ENCODE results near the gene CETP.

CETP gene

DNA sequence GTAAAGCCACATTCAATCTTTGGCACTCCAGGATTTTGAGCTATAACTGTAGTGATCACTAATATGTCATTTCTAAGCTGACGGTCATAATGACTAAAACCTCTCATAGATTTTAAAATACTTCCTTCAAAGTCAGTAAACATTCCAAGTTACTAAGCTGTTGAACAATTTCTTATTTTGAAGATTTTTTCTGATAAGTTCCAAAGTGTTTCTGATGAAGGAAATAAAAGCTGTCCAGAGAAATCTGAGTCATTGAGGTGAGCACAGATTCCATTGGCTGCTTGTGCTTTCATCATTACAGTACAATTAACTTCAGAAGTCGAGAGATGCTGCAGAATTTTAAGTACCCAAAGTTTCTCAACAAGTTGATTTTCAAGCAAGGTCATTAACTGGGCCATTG, 51.5 kb downstream of the CETP start:
- H3K36me3 ChIP-seq (ENCODE audit: control insufficient read depth, insufficient read depth, low read length) = peaks cover 6% of the 10 kb centered on the region
- H3K27ac ChIP-seq (ENCODE audit: low read depth, low read length) = no peak overlapping the region
- no peaks in the 10 kb centered on the region for H3K27me3 ChIP-seq (ENCODE audit: control insufficient read depth, insufficient read depth, low read length)
- H3K4me1 ChIP-seq (ENCODE audit: control insufficient read depth, insufficient read depth, low read length) = no peaks in the 10 kb centered on the region
- no peak overlapping the region for H3K4me3 ChIP-seq (ENCODE audit: low read length)
- no peak overlapping the region for H3K9ac ChIP-seq (ENCODE audit: low read length)

DNA sequence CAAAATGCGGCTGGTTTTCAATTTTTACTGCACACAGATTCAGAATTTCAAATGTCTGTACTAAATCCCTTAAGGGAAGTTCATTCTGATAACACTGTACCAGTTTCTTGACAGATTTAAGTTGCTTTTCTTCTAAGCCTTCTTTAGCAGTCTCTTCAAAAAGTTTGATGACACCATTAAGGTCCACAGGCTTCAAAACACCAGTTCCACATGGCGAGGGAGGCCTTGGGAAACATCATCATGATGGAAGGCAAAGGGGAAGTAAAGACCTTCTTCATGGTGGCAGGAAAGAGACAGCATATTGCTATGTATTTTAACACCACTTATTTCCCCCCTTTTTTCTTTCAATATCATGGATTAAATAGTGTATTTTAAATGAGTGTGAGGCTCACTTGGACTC, 52.2 kb downstream of the CETP start:
- Histone ChIP-seq H3K9ac (ENCODE audit: low read length) (no peak overlapping the region), H3K4me1 (ENCODE audit: control insufficient read depth, insufficient read depth, low read length) (no peaks in the 10 kb centered on the region), H3K27ac (ENCODE audit: low read depth, low read length) (no peak overlapping the region), H3K36me3 (ENCODE audit: control insufficient read depth, insufficient read depth, low read length) (peaks cover 7% of the 10 kb centered on the region), H3K4me3 (ENCODE audit: low read length) (no peak overlapping the region), H3K27me3 (ENCODE audit: control insufficient read depth, insufficient read depth, low read length) (no peaks in the 10 kb centered on the region)

DNA sequence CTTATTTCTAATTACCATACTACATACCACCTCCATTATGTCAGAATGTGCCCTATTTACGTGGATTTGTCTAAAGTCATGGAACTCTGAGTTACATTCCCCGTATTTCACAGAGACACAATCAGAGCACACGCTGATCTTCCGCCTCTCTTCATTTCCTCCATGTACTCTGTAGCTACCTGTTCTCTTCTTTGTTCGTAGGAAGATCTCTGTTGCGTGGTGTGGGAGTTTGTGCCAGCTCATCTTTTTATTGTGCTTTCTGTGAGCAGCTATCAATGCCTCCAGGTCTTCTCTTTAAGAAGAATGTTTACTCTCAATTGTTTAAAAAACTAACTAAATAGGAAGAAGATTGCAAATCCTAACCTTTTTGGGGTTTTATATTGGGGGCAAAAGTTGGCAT, 54.6 kb downstream of the CETP start:
- H3K36me3 ChIP-seq (ENCODE audit: control insufficient read depth, insufficient read depth, low read length) = peaks cover 19% of the 10 kb centered on the region
- H3K27ac ChIP-seq (ENCODE audit: low read depth, low read length) = no peak overlapping the region
- H3K9ac ChIP-seq (ENCODE audit: low read length) = no peak overlapping the region
- no peaks in the 10 kb centered on the region for H3K27me3 ChIP-seq (ENCODE audit: control insufficient read depth, insufficient read depth, low read length)
- H3K4me3 ChIP-seq (ENCODE audit: low read length) = no peak overlapping the region
- no peaks in the 10 kb centered on the region for H3K4me1 ChIP-seq (ENCODE audit: control insufficient read depth, insufficient read depth, low read length)

DNA sequence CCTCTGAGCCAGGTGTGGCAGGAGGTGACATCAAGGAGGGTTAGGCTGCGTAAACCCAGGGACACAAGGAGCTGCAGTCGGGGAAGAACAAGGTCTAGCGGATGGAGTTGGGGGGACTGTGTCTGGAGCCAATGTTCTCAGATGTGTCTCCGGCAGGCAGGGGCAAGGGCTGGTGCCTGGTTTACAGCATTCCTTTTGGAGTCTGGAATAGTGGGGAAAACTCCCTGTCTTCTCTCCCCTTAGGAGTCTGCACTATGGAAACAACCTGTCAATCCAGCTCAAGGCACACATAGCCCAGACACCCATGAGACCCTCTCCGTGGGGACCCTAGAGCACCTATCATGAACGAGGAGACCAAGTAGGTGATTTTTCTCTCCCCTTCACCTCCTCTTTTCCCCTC, 55.1 kb downstream of the CETP start:
- H3K27ac ChIP-seq (ENCODE audit: low read depth, low read length) = no peak overlapping the region
- H3K4me1 ChIP-seq (ENCODE audit: control insufficient read depth, insufficient read depth, low read length) = no peaks in the 10 kb centered on the region
- H3K4me3 ChIP-seq (ENCODE audit: low read length) = no peak overlapping the region
- H3K9ac ChIP-seq (ENCODE audit: low read length) = no peak overlapping the region
- no peaks in the 10 kb centered on the region for H3K27me3 ChIP-seq (ENCODE audit: control insufficient read depth, insufficient read depth, low read length)
- H3K36me3 ChIP-seq (ENCODE audit: control insufficient read depth, insufficient read depth, low read length) = peaks cover 20% of the 10 kb centered on the region

DNA sequence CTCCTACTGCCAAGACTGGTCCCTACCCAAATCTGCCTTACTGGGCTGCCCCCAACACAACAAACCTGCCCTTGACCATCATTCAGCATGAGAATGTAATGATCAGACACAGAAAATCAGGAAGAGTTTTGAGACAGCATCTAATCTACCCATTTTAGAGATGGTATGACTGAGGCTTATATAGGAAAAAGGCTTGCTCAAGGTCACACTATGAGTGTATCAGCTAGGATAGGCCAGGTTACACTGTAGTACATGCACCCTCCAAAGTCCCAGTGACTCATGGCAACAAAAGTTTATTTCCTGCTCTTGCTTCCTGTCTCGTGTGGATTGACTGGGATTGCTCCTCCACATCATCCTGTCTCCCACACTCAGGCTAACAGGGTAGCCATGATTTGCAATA, 55.5 kb downstream of the CETP start:
- Histone ChIP-seq H3K9ac (ENCODE audit: low read length) (no peak overlapping the region), H3K36me3 (ENCODE audit: control insufficient read depth, insufficient read depth, low read length) (peaks cover 24% of the 10 kb centered on the region), H3K27me3 (ENCODE audit: control insufficient read depth, insufficient read depth, low read length) (no peaks in the 10 kb centered on the region), H3K27ac (ENCODE audit: low read depth, low read length) (no peak overlapping the region), H3K4me3 (ENCODE audit: low read length) (no peak overlapping the region), H3K4me1 (ENCODE audit: control insufficient read depth, insufficient read depth, low read length) (no peaks in the 10 kb centered on the region)

DNA sequence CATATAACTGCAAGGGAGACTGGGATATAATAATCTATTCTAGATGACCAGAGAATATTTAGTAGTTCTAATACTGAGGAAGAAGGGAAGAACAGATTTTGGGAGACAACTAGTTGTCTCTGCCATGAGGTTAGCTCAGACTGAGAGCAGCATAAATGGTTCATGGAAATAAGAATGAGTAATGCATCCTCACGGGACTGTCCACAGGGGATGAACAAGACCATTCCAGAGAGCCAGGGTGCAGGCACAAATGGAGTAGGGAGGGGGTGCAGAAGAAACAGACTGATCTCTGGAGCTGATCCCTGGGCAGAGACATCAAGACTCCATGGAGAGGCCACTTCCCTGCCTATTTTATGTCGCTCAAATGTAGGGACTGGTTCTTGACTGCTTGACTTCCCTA, 58.0 kb downstream of the CETP start:
- Histone ChIP-seq H3K4me3 (ENCODE audit: low read length) (no peak overlapping the region), H3K4me1 (ENCODE audit: control insufficient read depth, insufficient read depth, low read length) (no peaks in the 10 kb centered on the region), H3K27me3 (ENCODE audit: control insufficient read depth, insufficient read depth, low read length) (no peaks in the 10 kb centered on the region), H3K27ac (ENCODE audit: low read depth, low read length) (no peak overlapping the region), H3K36me3 (ENCODE audit: control insufficient read depth, insufficient read depth, low read length) (peaks cover 27% of the 10 kb centered on the region), H3K9ac (ENCODE audit: low read length) (no peak overlapping the region)

DNA sequence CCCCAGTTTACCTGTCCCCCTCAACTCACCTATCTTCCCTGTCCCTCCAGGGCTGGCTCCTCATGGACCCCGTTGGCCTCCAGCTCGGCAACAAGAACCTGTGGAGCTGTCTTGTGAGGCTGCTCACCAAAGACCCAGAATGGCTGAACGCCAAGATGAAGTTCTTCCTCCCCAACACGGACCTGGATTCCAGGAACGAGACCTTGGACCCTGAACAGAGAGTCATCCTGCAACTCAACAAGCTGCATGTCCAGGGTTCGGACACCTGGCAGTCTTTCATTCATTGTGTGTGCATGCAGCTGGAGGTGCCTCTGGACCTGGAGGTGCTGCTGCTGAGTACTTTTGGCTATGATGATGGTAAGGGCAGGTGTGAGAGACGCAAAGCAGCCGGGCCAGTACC, 58.9 kb downstream of the CETP start:
- no peak overlapping the region for H3K9ac ChIP-seq (ENCODE audit: low read length)
- no peak overlapping the region for H3K4me3 ChIP-seq (ENCODE audit: low read length)
- peaks cover 27% of the 10 kb centered on the region for H3K36me3 ChIP-seq (ENCODE audit: control insufficient read depth, insufficient read depth, low read length)
- no peaks in the 10 kb centered on the region for H3K4me1 ChIP-seq (ENCODE audit: control insufficient read depth, insufficient read depth, low read length)
- H3K27ac ChIP-seq (ENCODE audit: low read depth, low read length) = no peak overlapping the region
- no peaks in the 10 kb centered on the region for H3K27me3 ChIP-seq (ENCODE audit: control insufficient read depth, insufficient read depth, low read length)

DNA sequence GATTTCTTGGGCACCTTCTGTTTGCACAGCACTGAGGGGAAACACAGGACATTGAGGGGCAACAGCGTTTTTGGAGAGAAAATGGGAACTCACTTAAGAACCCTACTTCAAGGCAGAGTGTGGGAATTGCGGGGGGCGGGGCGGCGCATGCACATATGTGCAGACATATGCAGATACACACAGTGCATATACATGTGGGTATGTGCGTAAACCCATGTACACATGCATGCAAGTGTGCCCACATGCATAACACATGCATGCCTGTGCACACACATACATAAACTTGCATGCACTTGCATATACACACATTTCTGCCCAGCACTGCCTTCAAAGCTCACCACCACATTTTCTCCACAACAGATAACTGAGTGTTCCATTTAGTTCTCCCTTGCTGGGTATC, 60.0 kb downstream of the CETP start:
- H3K36me3 ChIP-seq (ENCODE audit: control insufficient read depth, insufficient read depth, low read length) = peaks cover 27% of the 10 kb centered on the region
- no peak overlapping the region for H3K4me3 ChIP-seq (ENCODE audit: low read length)
- H3K27me3 ChIP-seq (ENCODE audit: control insufficient read depth, insufficient read depth, low read length) = no peaks in the 10 kb centered on the region
- no peaks in the 10 kb centered on the region for H3K4me1 ChIP-seq (ENCODE audit: control insufficient read depth, insufficient read depth, low read length)
- H3K27ac ChIP-seq (ENCODE audit: low read depth, low read length) = no peak overlapping the region
- no peak overlapping the region for H3K9ac ChIP-seq (ENCODE audit: low read length)

DNA sequence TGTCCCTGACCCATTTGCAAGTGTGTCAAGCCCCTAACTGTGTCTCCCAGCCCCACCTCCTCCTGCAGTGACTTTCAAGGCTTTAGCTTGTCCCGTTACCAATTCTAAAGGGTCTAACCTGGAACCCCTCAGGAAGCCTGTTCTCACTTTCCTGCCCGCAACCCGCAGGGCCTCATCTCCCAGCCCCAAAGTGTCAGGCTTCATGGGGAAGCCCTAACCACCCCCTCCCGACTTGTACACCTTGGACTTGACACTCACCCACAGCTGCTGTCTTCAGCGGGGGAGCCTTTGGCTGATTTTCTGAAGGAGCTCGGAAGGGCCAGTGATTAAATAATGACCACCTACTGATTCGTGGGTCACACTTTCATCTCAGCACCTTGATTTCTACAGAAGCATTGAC, 60.7 kb downstream of the CETP start:
- Histone ChIP-seq H3K27ac (ENCODE audit: low read depth, low read length) (no peak overlapping the region), H3K4me1 (ENCODE audit: control insufficient read depth, insufficient read depth, low read length) (no peaks in the 10 kb centered on the region), H3K27me3 (ENCODE audit: control insufficient read depth, insufficient read depth, low read length) (no peaks in the 10 kb centered on the region), H3K36me3 (ENCODE audit: control insufficient read depth, insufficient read depth, low read length) (peaks cover 27% of the 10 kb centered on the region), H3K9ac (ENCODE audit: low read length) (no peak overlapping the region), H3K4me3 (ENCODE audit: low read length) (no peak overlapping the region)

DNA sequence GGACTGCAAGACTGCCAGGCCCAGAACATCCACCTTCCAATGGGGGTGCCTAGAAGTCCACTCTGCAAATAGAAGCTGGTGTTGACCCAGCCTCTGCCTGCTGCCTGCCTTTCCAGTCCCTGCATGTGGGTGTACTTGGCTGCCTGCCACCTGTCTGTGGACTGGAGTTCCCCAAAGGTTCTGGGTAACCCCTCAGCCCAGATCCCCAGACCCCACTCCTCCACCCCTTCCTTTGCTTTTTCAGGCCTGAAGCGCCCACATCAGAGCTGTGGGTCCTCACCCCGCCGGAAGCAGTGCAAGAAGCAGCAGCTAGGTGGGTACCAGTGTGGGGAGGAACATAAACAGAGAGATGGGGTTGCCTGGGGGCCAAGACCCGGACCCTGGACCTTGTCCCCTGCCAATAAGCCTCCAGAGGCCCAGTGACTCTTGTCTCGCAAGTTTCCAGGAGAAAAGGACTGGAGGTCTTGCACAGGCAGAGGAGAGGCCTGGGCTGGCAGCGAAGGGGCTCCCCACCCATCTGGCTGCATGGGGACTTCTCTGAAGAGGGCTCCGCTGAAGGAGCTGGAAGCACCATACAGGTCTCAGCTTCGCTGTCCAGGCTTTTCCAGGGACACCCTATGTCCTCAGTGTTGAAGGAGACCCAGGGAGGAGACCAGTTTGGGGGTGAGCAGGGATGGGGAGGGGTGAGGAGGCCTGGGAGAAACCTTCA, 61.9 kb downstream of the CETP start:
- H3K4me1 ChIP-seq (ENCODE audit: control insufficient read depth, insufficient read depth, low read length) = no peaks in the 10 kb centered on the region
- H3K4me3 ChIP-seq (ENCODE audit: low read length) = no peak overlapping the region
- H3K36me3 ChIP-seq (ENCODE audit: control insufficient read depth, insufficient read depth, low read length) = peaks cover 20% of the 10 kb centered on the region
- no peak overlapping the region for H3K27ac ChIP-seq (ENCODE audit: low read depth, low read length)
- H3K9ac ChIP-seq (ENCODE audit: low read length) = no peak overlapping the region
- H3K27me3 ChIP-seq (ENCODE audit: control insufficient read depth, insufficient read depth, low read length) = no peaks in the 10 kb centered on the region

DNA sequence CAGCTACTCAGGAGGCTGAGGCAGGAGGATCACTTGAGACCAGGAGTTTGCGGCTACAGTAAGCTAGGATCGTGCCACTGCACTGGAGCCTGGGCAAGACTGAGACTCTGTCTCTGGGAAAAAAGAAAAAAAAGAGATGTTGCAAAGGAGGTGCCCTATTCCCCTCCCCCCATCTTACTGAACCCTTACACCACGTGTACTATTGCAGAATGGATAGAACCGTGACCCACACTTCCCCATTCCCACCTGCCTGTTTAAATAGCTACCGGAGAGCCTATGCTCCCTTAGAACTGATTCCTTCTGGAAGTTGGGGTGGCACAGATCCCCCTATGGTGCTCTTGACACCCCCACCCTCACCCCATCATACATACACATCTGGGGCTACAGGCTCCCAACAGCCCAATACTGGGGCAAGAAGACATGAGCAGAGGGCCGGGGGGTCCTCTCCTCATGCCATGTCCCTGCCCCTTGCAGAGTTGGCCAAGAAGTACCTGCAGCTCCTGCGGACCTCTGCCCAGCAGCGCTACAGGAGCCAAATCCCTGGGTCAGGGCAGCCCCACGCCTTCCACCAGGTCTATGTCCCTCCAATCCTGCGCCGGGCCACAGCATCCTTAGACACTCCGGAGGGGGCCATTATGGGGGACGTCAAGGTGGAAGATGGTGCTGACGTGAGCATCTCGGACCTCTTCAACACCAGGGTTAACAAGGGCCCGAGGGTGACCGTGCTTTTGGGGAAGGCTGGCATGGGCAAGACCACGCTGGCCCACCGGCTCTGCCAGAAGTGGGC, 63.3 kb downstream of the CETP start:
- H3K9ac ChIP-seq (ENCODE audit: low read length) = no peak overlapping the region
- H3K36me3 ChIP-seq (ENCODE audit: control insufficient read depth, insufficient read depth, low read length) = peaks cover 16% of the 10 kb centered on the region
- no peaks in the 10 kb centered on the region for H3K27me3 ChIP-seq (ENCODE audit: control insufficient read depth, insufficient read depth, low read length)
- H3K27ac ChIP-seq (ENCODE audit: low read depth, low read length) = no peak overlapping the region
- H3K4me3 ChIP-seq (ENCODE audit: low read length) = no peak overlapping the region
- no peaks in the 10 kb centered on the region for H3K4me1 ChIP-seq (ENCODE audit: control insufficient read depth, insufficient read depth, low read length)

DNA sequence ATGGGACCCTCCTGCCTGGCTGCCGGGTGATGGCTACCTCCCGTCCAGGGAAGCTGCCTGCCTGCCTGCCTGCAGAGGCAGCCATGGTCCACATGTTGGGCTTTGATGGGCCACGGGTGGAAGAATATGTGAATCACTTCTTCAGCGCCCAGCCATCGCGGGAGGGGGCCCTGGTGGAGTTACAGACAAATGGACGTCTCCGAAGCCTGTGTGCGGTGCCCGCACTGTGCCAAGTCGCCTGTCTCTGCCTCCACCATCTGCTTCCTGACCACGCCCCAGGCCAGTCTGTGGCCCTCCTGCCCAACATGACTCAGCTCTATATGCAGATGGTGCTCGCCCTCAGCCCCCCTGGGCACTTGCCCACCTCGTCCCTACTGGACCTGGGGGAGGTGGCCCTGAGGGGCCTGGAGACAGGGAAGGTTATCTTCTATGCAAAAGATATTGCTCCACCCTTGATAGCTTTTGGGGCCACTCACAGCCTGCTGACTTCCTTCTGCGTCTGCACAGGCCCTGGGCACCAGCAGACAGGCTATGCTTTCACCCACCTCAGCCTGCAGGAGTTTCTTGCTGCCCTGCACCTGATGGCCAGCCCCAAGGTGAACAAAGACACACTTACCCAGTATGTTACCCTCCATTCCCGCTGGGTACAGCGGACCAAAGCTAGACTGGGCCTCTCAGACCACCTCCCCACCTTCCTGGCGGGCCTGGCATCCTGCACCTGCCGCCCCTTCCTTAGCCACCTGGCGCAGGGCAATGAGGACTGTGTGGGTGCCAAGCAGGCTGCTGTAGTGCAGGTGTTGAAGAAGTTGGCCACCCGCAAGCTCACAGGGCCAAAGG, 64.4 kb downstream of the CETP start:
- H3K4me1 ChIP-seq (ENCODE audit: control insufficient read depth, insufficient read depth, low read length) = no peaks in the 10 kb centered on the region
- H3K36me3 ChIP-seq (ENCODE audit: control insufficient read depth, insufficient read depth, low read length) = peaks cover 9% of the 10 kb centered on the region
- no peaks in the 10 kb centered on the region for H3K27me3 ChIP-seq (ENCODE audit: control insufficient read depth, insufficient read depth, low read length)
- H3K27ac ChIP-seq (ENCODE audit: low read depth, low read length) = no peak overlapping the region
- H3K9ac ChIP-seq (ENCODE audit: low read length) = no peak overlapping the region
- H3K4me3 ChIP-seq (ENCODE audit: low read length) = no peak overlapping the region
